OCI-LY1 (cell line): ENCODE results near the gene RPS17.

Source experiments
- CTCF ChIP-seq: fragments of 200-600 bp; sonication (generic), shearing (Covaris generic); IDR thresholded peaks from 2 replicates; pipeline ENCODE4 v1.5.1; 2017; ENCODE audit warnings: mild to moderate bottlenecking, antibody characterized with exemption, low read length, moderate library complexity, mixed read lengths
- EZH2 ChIP-seq: fragments of 200-600 bp; sonication (generic), shearing (Covaris generic); IDR thresholded peaks from 2 replicates; pipeline ENCODE4 v1.8.0; 2017; ENCODE audit warnings: borderline replicate concordance, mixed run types, mild to moderate bottlenecking, antibody characterized with exemption, low read length, moderate library complexity, mixed read lengths

GRCh38 chr15:82537351-82537908, 2.8 kb downstream of the RPS17 start:
- no peak for TF ChIP-seq EZH2
- TF ChIP-seq CTCF = no peak
